ENCODE results near the gene SH3PXD2A.

SH3PXD2A gene

GRCh38 chr10:103714232-103714891, 141.0 kb downstream of the SH3PXD2A start:
- Histone ChIP-seq H3K9me3 (ENCODE audit: control insufficient read depth, low read length) (no peaks in the 10 kb centered on the region), H3K9ac (no peak overlapping the region), H2AFZ (no peak overlapping the region), H3K4me1 (no peaks in the 10 kb centered on the region), H3K4me3 (ENCODE audit: low read depth, low read length) (no peak overlapping the region), H3K79me2 (no peaks in the 10 kb centered on the region), H3K36me3 (ENCODE audit: control insufficient read depth, insufficient read depth, low read length) (no peaks in the 10 kb centered on the region), H3K4me2 (ENCODE audit: low read length) (no peak overlapping the region), H3K27me3 (ENCODE audit: control insufficient read depth, insufficient read depth, low read length) (no peaks in the 10 kb centered on the region), H3K27ac (no peak overlapping the region)
- TF ChIP-seq CTCF (IDR thresholded peaks at IDR 0.05) = no peak

- Histone ChIP-seq H3K4me2 (ENCODE audit: low read length) (no peak overlapping the region), H2AFZ (no peak overlapping the region), H3K9me3 (ENCODE audit: control insufficient read depth, low read length) (no peaks in the 10 kb centered on the region), H3K79me2 (no peaks in the 10 kb centered on the region), H3K27ac (no peak overlapping the region), H3K4me3 (ENCODE audit: low read depth, low read length) (no peak overlapping the region), H3K4me1 (no peaks in the 10 kb centered on the region), H3K9ac (no peak overlapping the region), H3K27me3 (ENCODE audit: control insufficient read depth, insufficient read depth, low read length) (no peaks in the 10 kb centered on the region), H3K36me3 (ENCODE audit: control insufficient read depth, insufficient read depth, low read length) (no peaks in the 10 kb centered on the region)
- TF ChIP-seq CTCF (IDR thresholded peaks at IDR 0.05) = no peak
Observed at GRCh38 chr10:103713676-103714075, 141.7 kb downstream of the SH3PXD2A start.

- peak; percentile 93 for TF ChIP-seq CTCF (IDR thresholded peaks at IDR 0.05)
- H2AFZ ChIP-seq = no peak overlapping the region
- H3K27ac ChIP-seq = no peak overlapping the region
- no peak overlapping the region for H3K4me2 ChIP-seq (ENCODE audit: low read length)
- H3K4me1 ChIP-seq = no peaks in the 10 kb centered on the region
- H3K9me3 ChIP-seq (ENCODE audit: control insufficient read depth, low read length) = no peaks in the 10 kb centered on the region
- H3K27me3 ChIP-seq (ENCODE audit: control insufficient read depth, insufficient read depth, low read length) = no peaks in the 10 kb centered on the region
- no peaks in the 10 kb centered on the region for H3K79me2 ChIP-seq
- H3K36me3 ChIP-seq (ENCODE audit: control insufficient read depth, insufficient read depth, low read length) = no peaks in the 10 kb centered on the region
- no peak overlapping the region for H3K9ac ChIP-seq
- H3K4me3 ChIP-seq (ENCODE audit: low read depth, low read length) = no peak overlapping the region
Observed at GRCh38 chr10:103712898-103713498, 142.4 kb downstream of the SH3PXD2A start.

- H3K9ac ChIP-seq = no peak overlapping the region
- no peak overlapping the region for H3K27ac ChIP-seq
- H3K36me3 ChIP-seq (ENCODE audit: control insufficient read depth, insufficient read depth, low read length) = no peaks in the 10 kb centered on the region
Observed at GRCh38 chr10:103712146-103712545, 143.2 kb downstream of the SH3PXD2A start.

More at GRCh38 chr10:103712146-103712545, 143.2 kb downstream of the SH3PXD2A start:
- no peaks in the 10 kb centered on the region for H3K27me3 ChIP-seq (ENCODE audit: control insufficient read depth, insufficient read depth, low read length)
- no peak overlapping the region for H3K4me3 ChIP-seq (ENCODE audit: low read depth, low read length)
- no peak overlapping the region for H2AFZ ChIP-seq
- H3K4me1 ChIP-seq = no peaks in the 10 kb centered on the region
- no peak overlapping the region for H3K4me2 ChIP-seq (ENCODE audit: low read length)
- no peaks in the 10 kb centered on the region for H3K79me2 ChIP-seq
- no peaks in the 10 kb centered on the region for H3K9me3 ChIP-seq (ENCODE audit: control insufficient read depth, low read length)
- no peak for TF ChIP-seq CTCF (IDR thresholded peaks at IDR 0.05)

All from parathyroid adenoma (tissue), 2 donors.